Smooth muscle cell (in vitro differentiated cells): ENCODE results near the gene KRR1. TPM values are rescaled to one million over a fixed set of nuclear protein-coding genes. Genes with fewer than 3 reads are reported as not detected.
"Not testable (repeated sequence)": the region's sequence is repeated elsewhere in the genome, so short reads cannot be mapped to it uniquely, and the experiment has no call there.

ENCODE experiments used
- DNase-seq: peaks from one replicate; lab custom pipeline; 2025; ENCODE audit not compliant: unreplicated experiment; lab: John Stamatoyannopoulos, UW
- H2AFZ ChIP-seq: fragments of 200-600 bp; sonication (generic); 2 replicates; pipeline ENCODE4 v1.6.0; 2016; ENCODE audit warnings: antibody characterized with exemption, low read depth, mild to moderate bottlenecking
- H3F3A ChIP-seq: fragments of 200-600 bp; sonication (generic); 2 replicates; pipeline ENCODE4 v1.6.0; 2017; ENCODE audit warnings: antibody characterized with exemption, low read depth
- H3K27ac ChIP-seq: fragments of 200-600 bp; sonication (generic); 2 replicates; pipeline ENCODE4 v1.5.1; 2016; ENCODE audit warnings: low read depth, mild to moderate bottlenecking
- H3K27me3 ChIP-seq: fragments of 200-600 bp; sonication (generic); 2 replicates; pipeline ENCODE4 v1.6.1; 2016; ENCODE audit warnings: low read depth, mild to moderate bottlenecking
- H3K36me3 ChIP-seq: fragments of 200-600 bp; sonication (generic); 2 replicates; pipeline ENCODE4 v1.5.1; 2016; ENCODE audit warnings: low read depth
- H3K4me1 ChIP-seq: fragments of 200-600 bp; sonication (generic); 2 replicates; pipeline ENCODE4 v1.5.1; 2016; ENCODE audit warnings: low read depth
- H3K4me2 ChIP-seq: fragments of 200-600 bp; sonication (generic); 2 replicates; pipeline ENCODE4 v1.6.0; 2016; ENCODE audit warnings: mild to moderate bottlenecking
- H3K4me3 ChIP-seq: fragments of 200-600 bp; sonication (generic); 2 replicates; pipeline ENCODE4 v1.5.1; 2016; ENCODE audit warnings: mild to moderate bottlenecking
- H3K79me2 ChIP-seq: fragments of 200-600 bp; sonication (generic); 2 replicates; pipeline ENCODE4 v1.6.0; 2016; ENCODE audit warnings: low read depth, mild to moderate bottlenecking
- H3K9ac ChIP-seq: fragments of 200-600 bp; sonication (generic); 2 replicates; pipeline ENCODE4 v1.6.0; 2016; ENCODE audit warnings: low read depth
- H3K9me3 ChIP-seq: fragments of 200-600 bp; sonication (generic); replicated peaks from 2 replicates; pipeline ENCODE4 v1.5.1; 2016; ENCODE audit warnings: low read depth
- H4K20me1 ChIP-seq: fragments of 200-600 bp; sonication (generic); 2 replicates; pipeline ENCODE4 v1.6.0; 2016; ENCODE audit warnings: low read depth
- CTCF ChIP-seq: fragments of 200-600 bp; sonication (generic); IDR thresholded peaks from 2 replicates; pipeline ENCODE4 v1.5.1; 2017; ENCODE audit warnings: borderline replicate concordance, mild to moderate bottlenecking, antibody characterized with exemption; ENCODE audit not compliant: insufficient read depth, poor library complexity, severe bottlenecking
- WGBS: methylation state at CpG from one replicate; pipeline ENCODE4 v1.1.7; 2016; ENCODE audit warnings: low lambda C conversion rate; 5-methylcytosine and 5-hydroxymethylcytosine counted together
- polyA plus RNA-seq: library from polyadenylated mRNA; unstranded; fragments of >200 nt; fragmentation: Nextera tagmentation; extraction: Ambion mirVana; gene quantifications from 2 replicates; pipeline ENCODE4 v1.2.1, GENCODE V29; 2016
- total RNA-seq: library from RNA; depleted of rRNA; stranded (reverse); fragments of >200 nt; gene quantifications from 2 replicates; pipeline ENCODE4 v1.2.3, GENCODE V29; 2014

KRR1 gene
- total and polyA plus RNA-seq, 2 experiments from 2014 or later, result 26.2 to 48.9 TPM

GRCh38 chr12:75459755-75460154 lies 51.7 kb downstream of the KRR1 start:
- 93% methylated on average over 3 of the region's 3 CpGs for WGBS

GRCh38 chr12:75457866-75458265 lies 53.5 kb downstream of the KRR1 start:
- not testable (repeated sequence) for H3K36me3 ChIP-seq, H2AFZ ChIP-seq, H3K4me3 ChIP-seq, H3K4me2 ChIP-seq, H3K4me1 ChIP-seq, H4K20me1 ChIP-seq, H3F3A ChIP-seq, H3K9me3 ChIP-seq, H3K79me2 ChIP-seq, DNase-seq, H3K9ac ChIP-seq, H3K27ac ChIP-seq, H3K27me3 ChIP-seq
- WGBS, result 85% methylated on average over 9 of the region's 9 CpGs

More at GRCh38 chr12:75459755-75460154, 51.7 kb downstream of the KRR1 start:
- H3K36me3 ChIP-seq, result peaks cover 3% of the 10 kb centered on the region
- H3K9me3 ChIP-seq, result peaks cover 8% of the 10 kb centered on the region
- H3K9ac ChIP-seq, result no peak overlapping the region
- DNase-seq, result no peak
- H3K27ac ChIP-seq, result no peak overlapping the region
- no peaks in the 10 kb centered on the region for H3F3A ChIP-seq
- no peak overlapping the region for H3K4me3 ChIP-seq
- H3K4me1 ChIP-seq, result no peaks in the 10 kb centered on the region
- no peak for TF ChIP-seq CTCF
- no peak overlapping the region for H2AFZ ChIP-seq
- no peaks in the 10 kb centered on the region for H4K20me1 ChIP-seq
- H3K79me2 ChIP-seq, result no peaks in the 10 kb centered on the region
- no peaks in the 10 kb centered on the region for H3K27me3 ChIP-seq
- no peak overlapping the region for H3K4me2 ChIP-seq

DNA sequence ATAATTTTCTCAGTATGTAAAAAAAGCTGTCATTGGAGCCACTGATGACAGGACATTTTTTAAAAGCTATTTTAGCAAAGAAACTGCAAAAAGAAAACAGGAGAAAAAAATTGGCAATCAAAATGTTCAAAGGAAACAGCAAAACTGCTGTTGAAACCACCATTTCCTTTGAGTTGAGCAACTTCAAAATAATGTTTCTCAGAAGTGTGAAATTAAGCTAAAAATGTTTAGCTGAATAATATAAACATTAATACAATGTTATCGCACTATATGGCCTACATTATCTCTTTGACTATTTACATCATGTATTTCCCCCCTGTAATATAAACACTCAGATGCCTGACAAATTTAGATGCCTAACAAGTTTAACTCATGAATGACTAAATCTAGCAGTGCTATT lies 54.2 kb downstream of the KRR1 start:
- no peaks in the 10 kb centered on the region for H3K4me1 ChIP-seq
- DNase-seq, result no peak
- no peak overlapping the region for H3K9ac ChIP-seq
- no peak for TF ChIP-seq CTCF
- H3K4me3 ChIP-seq, result no peak overlapping the region
- H3F3A ChIP-seq, result no peaks in the 10 kb centered on the region
- WGBS, result 91% methylated on average over 1 of the region's 1 CpG
- H3K36me3 ChIP-seq, result no peaks in the 10 kb centered on the region
- H3K4me2 ChIP-seq, result no peak overlapping the region
- no peaks in the 10 kb centered on the region for H4K20me1 ChIP-seq
- H3K79me2 ChIP-seq, result no peaks in the 10 kb centered on the region
- H3K9me3 ChIP-seq, result no peaks in the 10 kb centered on the region
- no peak overlapping the region for H3K27ac ChIP-seq
- no peaks in the 10 kb centered on the region for H3K27me3 ChIP-seq
- no peak overlapping the region for H2AFZ ChIP-seq

GRCh38 chr12:75455839-75456238 lies 55.6 kb downstream of the KRR1 start:
- no peak for DNase-seq
- Histone ChIP-seq H3K79me2 (no peaks in the 10 kb centered on the region), H3K4me2 (no peak overlapping the region), H3F3A (no peaks in the 10 kb centered on the region), H3K9me3 (no peaks in the 10 kb centered on the region), H3K4me1 (no peaks in the 10 kb centered on the region), H3K9ac (no peak overlapping the region), H3K27ac (no peak overlapping the region), H4K20me1 (no peaks in the 10 kb centered on the region), H3K36me3 (no peaks in the 10 kb centered on the region), H3K27me3 (no peaks in the 10 kb centered on the region), H2AFZ (no peak overlapping the region), H3K4me3 (no peak overlapping the region)
- TF ChIP-seq CTCF, result no peak
- WGBS, result 83% methylated on average over 5 of the region's 5 CpGs
